T-cell (primary cell): ENCODE measurements around the gene BMP8B. TPM values are rescaled to one million over a fixed set of nuclear protein-coding genes. Genes with fewer than 3 reads are reported as not detected.

Experiments used
- ATAC-seq, 4 experiments: fragments of 200-7000 bp in 3 of 4; fragments of 150-1000 bp in 1 of 4; cut with Tn5 transposase; replicated peaks in 1 of 4; 1 replicate in 3 of 4; 2 replicates in 1 of 4; pipeline ENCODE4 v1.10.0; 2021; ENCODE audit warnings: moderate library complexity in 3 of 4, mild to moderate bottlenecking in 2 of 4, moderate number of reproducible peaks in 1 of 4
- CTCF ChIA-PET, 2 donors: fragments of 300-600 bp; sonication (Branson Sonifier 250); formaldehyde crosslinking; loops; one replicate each; lab custom pipeline; 2022; ENCODE audit warnings: antibody characterized with exemption in 2 of 2; lab: Charles Lee
- POLR2A ChIA-PET, 2 donors: fragments of 300-600 bp; sonication (Branson Sonifier 250); formaldehyde crosslinking; loops; one replicate each; lab custom pipeline; 2022; ENCODE audit warnings: antibody characterized with exemption in 2 of 2; lab: Charles Lee
- DNase-seq, 35 experiments: peaks; one replicate each; pipeline versions ENCODE4 v3.0.0 to v3.0.0-alpha.2; 2013 to 2023
- H3K27ac ChIP-seq: one replicate; pipeline ENCODE4 v1.5.1; 2013; ENCODE audit warnings: low read length
- H3K27me3 ChIP-seq, 2 experiments: replicated peaks in 1 of 2; 1 replicate in 1 of 2; 2 replicates in 1 of 2; pipeline versions ENCODE4 v1.6.1 to v1.7.0; 2013; ENCODE audit warnings: low read length in 1 of 2, mixed read lengths in 1 of 2; ENCODE audit not compliant: control insufficient read depth in 2 of 2, insufficient read depth in 2 of 2; ENCODE audit errors: extremely low read depth in 1 of 2
- H3K36me3 ChIP-seq, 2 donors: 1 replicate in 1 of 2; 2 replicates in 1 of 2; pipeline versions ENCODE4 v1.6.1 to v1.7.0; 2013; ENCODE audit warnings: low read length in 1 of 2; ENCODE audit not compliant: control insufficient read depth in 2 of 2, insufficient read depth in 1 of 2; ENCODE audit errors: extremely low read depth in 1 of 2
- H3K4me1 ChIP-seq, 2 experiments: 1 replicate in 1 of 2; 2 replicates in 1 of 2; pipeline versions ENCODE4 v1.6.1 to v1.7.0; 2013; ENCODE audit warnings: low read length in 2 of 2, mixed read lengths in 1 of 2; ENCODE audit not compliant: insufficient read depth in 2 of 2, control insufficient read depth in 1 of 2; ENCODE audit errors: extremely low read depth in 1 of 2
- H3K4me3 ChIP-seq, 2 donors: 1 replicate in 1 of 2; 2 replicates in 1 of 2; pipeline versions ENCODE4 v1.5.1 to v1.7.0; 2013; ENCODE audit warnings: mild to moderate bottlenecking in 2 of 2, low read length in 1 of 2, moderate library complexity in 1 of 2; ENCODE audit not compliant: control insufficient read depth in 1 of 2; ENCODE audit errors: extremely low read depth in 1 of 2
- H3K9me3 ChIP-seq: 2 replicates; pipeline ENCODE4 v1.7.0; 2013
- H3K27ac Mint-ChIP-seq, 2 donors: one replicate each; pipeline ENCODE4 v1.8.0; 2020 to 2021; ENCODE audit warnings: mild to moderate bottlenecking in 2 of 2, mixed read lengths in 2 of 2
- H3K27me3 Mint-ChIP-seq, 2 donors: one replicate each; pipeline ENCODE4 v1.8.0; 2021 to 2022; ENCODE audit warnings: mixed read lengths in 2 of 2
- H3K36me3 Mint-ChIP-seq: one replicate; pipeline ENCODE4 v1.8.0; 2021; ENCODE audit warnings: mixed read lengths
- H3K4me1 Mint-ChIP-seq, 3 donors: one replicate each; pipeline ENCODE4 v1.8.0; 2020 to 2022; ENCODE audit warnings: mixed read lengths in 3 of 3, mild to moderate bottlenecking in 1 of 3
- H3K4me3 Mint-ChIP-seq, 3 donors: one replicate each; pipeline ENCODE4 v1.8.0; 2020 to 2022; ENCODE audit warnings: mild to moderate bottlenecking in 3 of 3, mixed read lengths in 3 of 3, moderate library complexity in 3 of 3
- H3K9me3 Mint-ChIP-seq, 3 donors: one replicate each; pipeline ENCODE4 v1.8.0; 2020 to 2022; ENCODE audit warnings: mixed read lengths in 3 of 3
- WGBS: methylation state at CpG from one replicate; pipeline ENCODE4 v1.1.5; 2013; ENCODE audit warnings: missing lambda C conversion rate; ENCODE audit not compliant: insufficient coverage; 5-methylcytosine and 5-hydroxymethylcytosine counted together
- total RNA-seq, 35 experiments: library from RNA in 6 of 35; stranded (reverse) in 6 of 35; fragments of 120-200 nt in 1 of 35; gene quantifications; one replicate each; pipeline versions ENCODE4 v1.2.1 to v1.2.4 and lab custom pipeline; 2013 to 2026

The BMP8B gene
- total RNA-seq, 5 donors from 2014 or later (not counting 1 experiment from before 2014, with no cell fraction given): 0.33 to 1.3 (median 0.76) TPM

- H3K4me3 Mint-ChIP-seq: peak within 1 kb of the TSS; percentile 90 to 95 (median 94)
- Histone ChIP-seq H3K4me1 (peaks cover 9 to 29% of the 10 kb centered on the region in 2 experiments), H3K36me3 (peaks cover 0 to 30% of the 10 kb centered on the region in 2 donors), H3K27ac (peak within 1 kb of the TSS; percentile 54), H3K9me3 (no peaks in the 10 kb centered on the region), H3K4me3 (peak within 1 kb of the TSS; percentile 65 to 72), H3K27me3 (peaks cover 9 to 14% of the 10 kb centered on the region in 2 experiments)
- H3K9me3 Mint-ChIP-seq: peaks cover 0 to 6% (median 0%) of the 10 kb centered on the region in 3 donors
- under 1% methylated on average over 38 of the region's 52 CpGs for WGBS
- DNase-seq (peak; percentile 80 to 96 (median 91)), ATAC-seq (peak; percentile 98 to 100 (median 99))
- peak within 1 kb of the TSS; percentile 94 to 95 for H3K27ac Mint-ChIP-seq
- peaks cover 23% of the 10 kb centered on the region for H3K36me3 Mint-ChIP-seq
- CTCF ChIA-PET: interaction anchor here (0.6 kb wide), 2 partner anchors 160 to 706 kb away, joined by 4 to 5 read pairs; no protein-coding TSS in a partner anchor
- peaks cover 15 to 18% of the 10 kb centered on the region in 2 donors for H3K27me3 Mint-ChIP-seq
- POLR2A ChIA-PET: interaction anchor here (0.6 to 1.2 kb wide), 10 partner anchors 9 to 1807 kb away, joined by 3 to 6 read pairs (median 4); partner anchors contain the start of gene HPCAL4 (in 2 of the 2)
- H3K4me1 Mint-ChIP-seq: peaks cover 28 to 47% (median 40%) of the 10 kb centered on the region in 3 donors
Measured at GRCh38 chr1:39738622-39739366, 49.9 kb downstream of the BMP8B start, which contains the start of gene PPIE. PPIE (plus strand) TSS chr1:39738882; CDS start chr1:39738901, 19 bp downstream.

- peaks cover 16 to 22% of the 10 kb centered on the region in 2 experiments for H3K27me3 ChIP-seq
- POLR2A ChIA-PET: interaction anchor here (0.5 to 1.2 kb wide), 3 partner anchors 37 to 134 kb away, joined by 3 to 9 read pairs (median 6); partner anchors contain the start of gene HPCAL4 (in 1 of the 2)
- peaks cover 14% of the 10 kb centered on the region for H3K36me3 Mint-ChIP-seq
- peaks cover 0 to 19% of the 10 kb centered on the region in 2 donors for H3K36me3 ChIP-seq
- H3K27ac ChIP-seq: no peak overlapping the region
- H3K27ac Mint-ChIP-seq: peak overlapping the region; percentile 74 to 95
- no peak overlapping the region for H3K4me3 ChIP-seq
- H3K4me3 Mint-ChIP-seq: peak overlapping the region; percentile 39 to 94 (median 90)
- WGBS: 80% methylated on average over 1 of the region's 9 CpGs
- CTCF ChIA-PET: no interaction called here
- H3K9me3 ChIP-seq: no peaks in the 10 kb centered on the region
- H3K4me1 ChIP-seq: peaks cover 9 to 29% of the 10 kb centered on the region in 2 experiments
- peaks cover 20 to 29% of the 10 kb centered on the region in 2 donors for H3K27me3 Mint-ChIP-seq
- peaks cover 0 to 6% (median 0%) of the 10 kb centered on the region in 3 donors for H3K9me3 Mint-ChIP-seq
- ATAC-seq (no peak), DNase-seq (peak in 2 of 35 experiments; percentile 9 to 16)
- peaks cover 28 to 47% (median 37%) of the 10 kb centered on the region in 3 donors for H3K4me1 Mint-ChIP-seq
Measured at GRCh38 chr1:39737546-39738169, 51.0 kb downstream of the BMP8B start.

- no peaks in the 10 kb centered on the region for H3K36me3 Mint-ChIP-seq
- WGBS: 33% methylated on average over 1 of the region's 3 CpGs
- H3K4me1 Mint-ChIP-seq: peaks cover 23 to 39% (median 26%) of the 10 kb centered on the region in 3 donors
- H3K27me3 Mint-ChIP-seq: peaks cover 27 to 36% of the 10 kb centered on the region in 2 donors
- Histone ChIP-seq H3K4me3 (no peak overlapping the region), H3K27me3 (peaks cover 18 to 26% of the 10 kb centered on the region in 2 experiments), H3K27ac (no peak overlapping the region), H3K4me1 (peaks cover 9 to 29% of the 10 kb centered on the region in 2 experiments), H3K36me3 (peaks cover 0 to 5% of the 10 kb centered on the region in 2 donors), H3K9me3 (no peaks in the 10 kb centered on the region)
- ATAC-seq (no peak), DNase-seq (no peak)
- peaks cover 0 to 6% (median 0%) of the 10 kb centered on the region in 3 donors for H3K9me3 Mint-ChIP-seq
- no peak overlapping the region for H3K27ac Mint-ChIP-seq
- POLR2A ChIA-PET: interaction anchor here (0.5 to 0.6 kb wide), 2 partner anchors 68 to 159 kb away, joined by 5 to 6 read pairs; partner anchors contain the start of gene PABPC4 (in 1 of the 2)
- CTCF ChIA-PET: interaction anchor here in 1 of 2 donors (0.6 kb wide), 1 partner anchor 56 kb away, joined by 3 read pairs; no protein-coding TSS in a partner anchor
- no peak overlapping the region for H3K4me3 Mint-ChIP-seq
Measured at GRCh38 chr1:39735731-39736130, 52.9 kb downstream of the BMP8B start.

- peaks cover 2 to 15% (median 3%) of the 10 kb centered on the region in 3 donors for H3K4me1 Mint-ChIP-seq
- no peak overlapping the region for H3K27ac Mint-ChIP-seq
- ATAC-seq (no peak), DNase-seq (no peak)
- Histone ChIP-seq H3K36me3 (no peaks in the 10 kb centered on the region), H3K4me3 (no peak overlapping the region), H3K9me3 (no peaks in the 10 kb centered on the region), H3K27ac (no peak overlapping the region), H3K4me1 (peaks cover 0 to 12% of the 10 kb centered on the region in 2 experiments), H3K27me3 (peaks cover 25 to 37% of the 10 kb centered on the region in 2 experiments)
- H3K9me3 Mint-ChIP-seq: peaks cover 0 to 6% (median 0%) of the 10 kb centered on the region in 3 donors
- H3K27me3 Mint-ChIP-seq: peaks cover 49 to 62% of the 10 kb centered on the region in 2 donors
- no peak overlapping the region for H3K4me3 Mint-ChIP-seq
- ChIA-PET CTCF (interaction anchor here in 1 of 2 donors (1.2 kb wide), 1 partner anchor 127 kb away, joined by 3 read pairs; no protein-coding TSS in a partner anchor), POLR2A (no interaction called here)
- 57% methylated on average over 6 of the region's 7 CpGs for WGBS
- H3K36me3 Mint-ChIP-seq: no peaks in the 10 kb centered on the region
Measured at GRCh38 chr1:39733161-39733560, 55.5 kb downstream of the BMP8B start.

- ChIA-PET POLR2A (no interaction called here), CTCF (interaction anchor here in 1 of 2 donors (1.2 kb wide), 1 partner anchor 126 kb away, joined by 3 read pairs; no protein-coding TSS in a partner anchor)
- no peak overlapping the region for H3K4me3 Mint-ChIP-seq
- H3K4me1 Mint-ChIP-seq: peaks cover 2 to 14% (median 5%) of the 10 kb centered on the region in 3 donors
- H3K27ac Mint-ChIP-seq: no peak overlapping the region
- Histone ChIP-seq H3K4me1 (peaks cover 0 to 7% of the 10 kb centered on the region in 2 experiments), H3K27me3 (peaks cover 25 to 41% of the 10 kb centered on the region in 2 experiments), H3K36me3 (no peaks in the 10 kb centered on the region), H3K9me3 (no peaks in the 10 kb centered on the region), H3K4me3 (no peak overlapping the region), H3K27ac (no peak overlapping the region)
- no CpG with 5 or more reads among the region's 3 CpGs for WGBS
- peaks cover 0 to 6% (median 0%) of the 10 kb centered on the region in 3 donors for H3K9me3 Mint-ChIP-seq
- H3K36me3 Mint-ChIP-seq: no peaks in the 10 kb centered on the region
- no peak for DNase-seq
- H3K27me3 Mint-ChIP-seq: peaks cover 53 to 66% of the 10 kb centered on the region in 2 donors
- no peak for ATAC-seq
Measured at GRCh38 chr1:39732730-39733129, 55.9 kb downstream of the BMP8B start.
